Stomach (tissue), 4 donors: ENCODE data around the gene AKR1B1.

ENCODE experiments used
- CTCF ChIP-seq, 7 experiments: fragments of 450-650 bp in 4 of 7; fragments of 200-600 bp in 3 of 7; sonication (generic) in 3 of 7; IDR thresholded peaks; one replicate each; pipeline ENCODE4 v1.5.1; 2016 to 2019; ENCODE audit warnings: antibody characterized with exemption in 7 of 7, control low read depth in 2 of 7, mild to moderate bottlenecking in 1 of 7
- EP300 ChIP-seq: sonication (generic); formaldehyde crosslinking; IDR thresholded peaks from one replicate; pipeline ENCODE4 v1.6.1; 2017; ENCODE audit warnings: antibody characterized with exemption

- TF ChIP-seq EP300 (no peak), CTCF (IDR thresholded peaks at IDR 0.05) (no peak)
Observed at GRCh38 chr7:134469622-134470021, 10.7 kb upstream of the AKR1B1 start.
